Measurements from ENCODE around the gene LRRN2. TPM values are rescaled to one million over a fixed set of nuclear protein-coding genes. Genes with fewer than 3 reads are reported as not detected.

The LRRN2 gene
- total and polyA plus RNA-seq, 8 donors, result 0.43 to 4.1 (median 1.0) TPM; not detected in 2

DNA sequence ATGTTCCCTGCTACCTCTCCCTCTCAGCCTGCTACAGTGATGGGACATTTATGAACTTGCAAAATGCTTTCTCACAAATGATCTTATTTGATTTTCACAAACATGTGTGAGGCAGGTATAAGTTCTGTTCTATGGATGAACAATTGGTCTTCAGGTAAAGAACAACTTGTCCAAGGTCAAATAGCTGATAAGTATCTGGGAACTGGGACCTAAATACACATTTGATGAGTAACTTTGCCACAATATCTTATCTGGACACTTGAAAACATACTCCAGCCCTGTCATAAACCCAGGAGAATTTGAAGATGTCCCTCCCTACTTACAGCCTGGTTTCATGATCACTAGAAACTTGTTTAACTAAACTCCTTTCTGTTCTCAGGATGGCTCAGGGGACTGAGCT, 23.0 kb downstream of the LRRN2 start:
- no peaks in the 10 kb centered on the region for H3K9me3 ChIP-seq
- H3K4me3 ChIP-seq, result no peak overlapping the region
- no peak for DNase-seq
- H3K36me3 ChIP-seq, result no peaks in the 10 kb centered on the region
- H3K27ac ChIP-seq, result no peak overlapping the region
- H3K27me3 ChIP-seq, result peaks cover 0 to 11% (median 0%) of the 10 kb centered on the region in 3 donors
- H3K4me1 ChIP-seq, result peaks cover 0 to 4% (median 0%) of the 10 kb centered on the region in 4 donors
- TF ChIP-seq POLR2A (IDR thresholded peaks at IDR 0.05), result no peak
- TF ChIP-seq EP300 (IDR thresholded peaks at IDR 0.05), result no peak
- TF ChIP-seq, protein P1, sequence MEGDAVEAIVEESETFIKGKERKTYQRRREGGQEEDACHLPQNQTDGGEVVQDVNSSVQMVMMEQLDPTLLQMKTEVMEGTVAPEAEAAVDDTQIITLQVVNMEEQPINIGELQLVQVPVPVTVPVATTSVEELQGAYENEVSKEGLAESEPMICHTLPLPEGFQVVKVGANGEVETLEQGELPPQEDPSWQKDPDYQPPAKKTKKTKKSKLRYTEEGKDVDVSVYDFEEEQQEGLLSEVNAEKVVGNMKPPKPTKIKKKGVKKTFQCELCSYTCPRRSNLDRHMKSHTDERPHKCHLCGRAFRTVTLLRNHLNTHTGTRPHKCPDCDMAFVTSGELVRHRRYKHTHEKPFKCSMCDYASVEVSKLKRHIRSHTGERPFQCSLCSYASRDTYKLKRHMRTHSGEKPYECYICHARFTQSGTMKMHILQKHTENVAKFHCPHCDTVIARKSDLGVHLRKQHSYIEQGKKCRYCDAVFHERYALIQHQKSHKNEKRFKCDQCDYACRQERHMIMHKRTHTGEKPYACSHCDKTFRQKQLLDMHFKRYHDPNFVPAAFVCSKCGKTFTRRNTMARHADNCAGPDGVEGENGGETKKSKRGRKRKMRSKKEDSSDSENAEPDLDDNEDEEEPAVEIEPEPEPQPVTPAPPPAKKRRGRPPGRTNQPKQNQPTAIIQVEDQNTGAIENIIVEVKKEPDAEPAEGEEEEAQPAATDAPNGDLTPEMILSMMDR (IDR thresholded peaks at IDR 0.05), result no peak
- TF ChIP-seq POLR2AphosphoS5 (IDR thresholded peaks at IDR 0.05), result no peak
- intact Hi-C loops (cut with DNase I; ENCODE audit: low total_unique reads), result no loop called here

DNA sequence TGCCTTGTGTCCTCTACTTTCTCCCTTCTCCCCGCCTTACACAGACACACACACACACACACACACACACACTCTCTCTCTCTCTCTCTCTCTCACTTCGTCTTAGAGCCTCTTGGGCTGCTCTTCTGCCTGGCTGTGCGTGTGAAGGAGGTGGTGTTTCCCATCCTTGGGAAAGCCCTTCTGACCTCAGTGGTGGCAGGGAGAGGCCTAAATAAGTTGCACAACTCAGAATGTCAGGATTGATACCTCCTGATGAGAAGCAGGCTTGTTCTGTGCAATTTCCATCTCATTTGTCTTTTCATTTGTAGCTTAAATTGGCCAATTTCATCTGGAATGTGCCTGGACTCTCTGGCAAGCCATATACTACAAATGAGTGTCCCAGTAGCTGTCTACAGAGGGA, 25.0 kb downstream of the LRRN2 start:
- TF ChIP-seq POLR2AphosphoS5 (IDR thresholded peaks at IDR 0.05) (peak in 2 of 3 donors; percentile 15 to 64), EP300 (IDR thresholded peaks at IDR 0.05) (no peak)
- TF ChIP-seq, protein P1 (IDR thresholded peaks at IDR 0.05), result no peak
- H3K27ac ChIP-seq, result no peak overlapping the region
- intact Hi-C loops (cut with DNase I; ENCODE audit: low total_unique reads), result no loop called here
- H3K9me3 ChIP-seq, result no peaks in the 10 kb centered on the region
- WGBS, 5 donors, result 67 to 82% (median 73%) methylated on average over 3 of the region's 3 CpGs
- DNase-seq, result peak in 1 of 2 donors; percentile 46
- H3K27me3 ChIP-seq, result peaks cover 0 to 11% (median 0%) of the 10 kb centered on the region in 3 donors
- peaks cover 0 to 4% (median 0%) of the 10 kb centered on the region in 4 donors for H3K4me1 ChIP-seq
- H3K4me3 ChIP-seq, result no peak overlapping the region
- H3K36me3 ChIP-seq, result no peaks in the 10 kb centered on the region

DNA sequence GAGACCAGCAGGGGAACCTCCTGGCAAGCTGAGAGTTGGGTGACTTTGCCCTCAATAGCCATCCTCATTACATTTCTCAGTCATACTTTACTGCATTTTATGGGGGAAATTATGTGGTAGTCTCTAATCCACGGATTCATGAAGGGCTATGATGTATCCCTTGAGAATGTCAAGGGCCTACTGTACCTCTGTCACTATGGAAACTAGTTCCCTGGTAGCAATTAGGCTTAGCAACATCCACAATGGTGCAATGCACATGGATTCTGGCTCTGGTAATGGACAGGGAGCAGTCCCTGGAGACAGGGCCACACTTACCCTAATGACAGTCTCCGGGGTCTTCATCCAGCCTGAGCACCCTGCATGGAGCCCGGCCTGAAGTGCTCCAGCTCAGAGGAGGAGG, 26.5 kb downstream of the LRRN2 start:
- TF ChIP-seq EP300 (IDR thresholded peaks at IDR 0.05) (no peak), POLR2AphosphoS5 (IDR thresholded peaks at IDR 0.05) (no peak), POLR2A (IDR thresholded peaks at IDR 0.05) (no peak)
- TF ChIP-seq, protein P1 (IDR thresholded peaks at IDR 0.05), result no peak
- WGBS, 5 donors, result 59 to 80% (median 76%) methylated on average over 1 to 3 of the region's 3 CpGs
- H3K27ac ChIP-seq, result no peak overlapping the region
- no peaks in the 10 kb centered on the region for H3K9me3 ChIP-seq
- no peaks in the 10 kb centered on the region for H3K36me3 ChIP-seq
- DNase-seq, result no peak
- H3K4me3 ChIP-seq, result no peak overlapping the region
- H3K27me3 ChIP-seq, result peaks cover 0 to 9% (median 0%) of the 10 kb centered on the region in 3 donors
- peaks cover 0 to 4% (median 0%) of the 10 kb centered on the region in 4 donors for H3K4me1 ChIP-seq
- intact Hi-C loops (cut with DNase I; ENCODE audit: low total_unique reads), result no loop called here

- 82 to 100% (median 88%) methylated on average over 1 of the region's 1 CpG for WGBS, 5 donors
- no peak for DNase-seq
- intact Hi-C loops (cut with DNase I; ENCODE audit: low total_unique reads), result no loop called here
- Histone ChIP-seq H3K9me3 (no peaks in the 10 kb centered on the region), H3K4me3 (no peak overlapping the region), H3K4me1 (peaks cover 0 to 4% (median 0%) of the 10 kb centered on the region in 4 donors), H3K27ac (no peak overlapping the region), H3K36me3 (no peaks in the 10 kb centered on the region), H3K27me3 (peaks cover 0 to 5% (median 0%) of the 10 kb centered on the region in 3 donors)
- no peak for TF ChIP-seq POLR2AphosphoS5 (IDR thresholded peaks at IDR 0.05)
- TF ChIP-seq POLR2A (IDR thresholded peaks at IDR 0.05), result no peak
- TF ChIP-seq, protein P1 (IDR thresholded peaks at IDR 0.05), result no peak
- no peak for TF ChIP-seq EP300 (IDR thresholded peaks at IDR 0.05)
Observed at GRCh38 chr1:204658295-204658694, 27.2 kb downstream of the LRRN2 start.

Measured in stomach (tissue), 9 donors.